Nephron (organoid): ENCODE data around the gene OPA1.
A peak's percentile ranks its signal among the peaks of the same experiment; 100 is the strongest.

Experiments
- H3K27ac Mint-ChIP-seq, 3 experiments: 2 replicates each; pipeline ENCODE4 v1.8.0; 2020; ENCODE audit warnings: mixed read lengths in 3 of 3, mild to moderate bottlenecking in 2 of 3, moderate library complexity in 1 of 3
- H3K27me3 Mint-ChIP-seq: 2 replicates; pipeline ENCODE4 v1.8.0; 2021; ENCODE audit warnings: low read depth, mild to moderate bottlenecking, moderate library complexity, mixed read lengths
- H3K36me3 Mint-ChIP-seq: 2 replicates; pipeline ENCODE4 v1.8.0; 2020; ENCODE audit warnings: low read depth, mixed read lengths
- H3K4me1 Mint-ChIP-seq: 2 replicates; pipeline ENCODE4 v1.8.0; 2020; ENCODE audit warnings: mixed read lengths
- H3K4me3 Mint-ChIP-seq, 3 experiments: 2 replicates each; pipeline ENCODE4 v1.8.0; 2020; ENCODE audit warnings: mild to moderate bottlenecking in 3 of 3, mixed read lengths in 3 of 3, moderate library complexity in 2 of 3
- H3K9me3 Mint-ChIP-seq: 2 replicates; pipeline ENCODE4 v1.8.0; 2020; ENCODE audit warnings: mixed read lengths
- CTCF ChIP-seq, 3 experiments: fragments of 200-600 bp; sonication (generic); IDR thresholded peaks; one replicate each; pipeline ENCODE4 v1.5.0; 2021; ENCODE audit warnings: antibody characterized with exemption in 3 of 3; ENCODE audit not compliant: unreplicated experiment in 3 of 3

Gene OPA1

DNA sequence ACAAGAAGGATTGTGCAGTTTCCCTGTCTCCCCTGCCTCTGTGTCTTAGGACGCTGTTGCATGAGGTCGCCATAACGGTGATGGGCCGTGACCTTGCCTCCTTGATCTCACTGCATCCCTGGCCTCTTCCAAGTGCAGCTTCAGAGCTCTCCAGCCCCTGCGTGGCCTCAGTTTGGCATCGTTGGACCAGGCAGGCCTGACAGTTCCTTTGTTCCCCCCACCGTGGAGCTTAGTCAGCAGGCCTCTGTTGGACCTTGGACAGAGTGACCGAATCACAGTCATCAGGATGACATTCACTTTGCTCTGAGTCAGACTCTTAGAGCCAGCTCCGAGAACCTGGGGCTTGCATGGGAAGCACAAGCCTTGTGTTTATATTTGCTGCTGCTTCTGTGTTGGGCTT lies 139.4 kb downstream of the OPA1 start:
- no peaks in the 10 kb centered on the region for H3K9me3 Mint-ChIP-seq
- H3K27ac Mint-ChIP-seq: peak overlapping the region in 1 of 3 experiments; percentile 24
- H3K36me3 Mint-ChIP-seq: no peaks in the 10 kb centered on the region
- H3K4me3 Mint-ChIP-seq: no peak overlapping the region
- H3K4me1 Mint-ChIP-seq: no peaks in the 10 kb centered on the region
- no peak for TF ChIP-seq CTCF (IDR thresholded peaks at IDR 0.05; ENCODE audit: unreplicated experiment in 3 of 3)
- peaks cover 56% of the 10 kb centered on the region for H3K27me3 Mint-ChIP-seq

GRCh38 chr3:193732827-193733226 lies 139.8 kb downstream of the OPA1 start:
- H3K27me3 Mint-ChIP-seq: peaks cover 55% of the 10 kb centered on the region
- no peak for TF ChIP-seq CTCF (IDR thresholded peaks at IDR 0.05; ENCODE audit: unreplicated experiment in 3 of 3)
- no peaks in the 10 kb centered on the region for H3K9me3 Mint-ChIP-seq
- H3K4me3 Mint-ChIP-seq: no peak overlapping the region
- H3K27ac Mint-ChIP-seq: peak overlapping the region in 1 of 3 experiments; percentile 24
- no peaks in the 10 kb centered on the region for H3K36me3 Mint-ChIP-seq
- H3K4me1 Mint-ChIP-seq: no peaks in the 10 kb centered on the region

- Mint-ChIP-seq H3K9me3 (no peaks in the 10 kb centered on the region), H3K27ac (no peak overlapping the region), H3K36me3 (no peaks in the 10 kb centered on the region), H3K27me3 (peaks cover 51% of the 10 kb centered on the region), H3K4me3 (no peak overlapping the region), H3K4me1 (no peaks in the 10 kb centered on the region)
- no peak for TF ChIP-seq CTCF (IDR thresholded peaks at IDR 0.05; ENCODE audit: unreplicated experiment in 3 of 3)
Observed at GRCh38 chr3:193734737-193735366, 141.8 kb downstream of the OPA1 start.

- H3K27ac Mint-ChIP-seq: no peak overlapping the region
- peaks cover 46% of the 10 kb centered on the region for H3K27me3 Mint-ChIP-seq
- no peaks in the 10 kb centered on the region for H3K9me3 Mint-ChIP-seq
- no peak for TF ChIP-seq CTCF (IDR thresholded peaks at IDR 0.05; ENCODE audit: unreplicated experiment in 3 of 3)
- no peaks in the 10 kb centered on the region for H3K4me1 Mint-ChIP-seq
- H3K4me3 Mint-ChIP-seq: no peak overlapping the region
- no peaks in the 10 kb centered on the region for H3K36me3 Mint-ChIP-seq
Observed at GRCh38 chr3:193735850-193736249, 142.8 kb downstream of the OPA1 start.

GRCh38 chr3:193736616-193737015 lies 143.6 kb downstream of the OPA1 start:
- no peak overlapping the region for H3K27ac Mint-ChIP-seq
- H3K27me3 Mint-ChIP-seq: peaks cover 40% of the 10 kb centered on the region
- no peaks in the 10 kb centered on the region for H3K9me3 Mint-ChIP-seq
- TF ChIP-seq CTCF (IDR thresholded peaks at IDR 0.05; ENCODE audit: unreplicated experiment in 3 of 3): no peak
- H3K36me3 Mint-ChIP-seq: no peaks in the 10 kb centered on the region
- no peak overlapping the region for H3K4me3 Mint-ChIP-seq
- no peaks in the 10 kb centered on the region for H3K4me1 Mint-ChIP-seq

DNA sequence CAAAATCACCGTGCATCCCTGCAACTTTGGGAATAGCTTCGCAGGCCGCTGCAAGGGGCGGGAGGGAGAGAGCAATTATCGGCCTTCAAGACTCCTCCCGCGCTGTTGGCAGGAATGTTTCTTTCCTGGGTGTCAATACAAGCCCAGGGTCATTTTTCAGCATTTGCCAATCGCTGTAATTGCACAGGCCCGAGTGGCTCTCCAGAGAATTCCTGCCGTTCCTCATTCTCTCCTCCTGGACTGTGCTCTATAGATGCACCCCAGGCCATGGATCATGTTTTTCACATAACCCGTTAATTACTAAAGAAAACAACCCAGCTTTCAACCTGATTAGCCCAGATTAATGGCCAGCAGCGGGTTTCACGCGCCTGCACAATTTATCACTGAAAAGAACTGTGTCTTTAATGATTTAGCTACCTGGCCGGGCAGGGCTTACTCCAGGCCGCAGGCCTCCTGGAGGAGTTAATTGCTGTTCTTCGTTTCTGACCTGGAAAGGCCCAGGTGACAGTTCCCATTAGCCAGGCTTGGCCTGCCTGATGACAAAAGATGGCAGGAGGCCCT lies 144.3 kb downstream of the OPA1 start:
- TF ChIP-seq CTCF (IDR thresholded peaks at IDR 0.05; ENCODE audit: unreplicated experiment in 3 of 3): no peak
- peak overlapping the region in 1 of 3 experiments; percentile 59 for H3K27ac Mint-ChIP-seq
- H3K4me3 Mint-ChIP-seq: no peak overlapping the region
- peaks cover 37% of the 10 kb centered on the region for H3K27me3 Mint-ChIP-seq
- no peaks in the 10 kb centered on the region for H3K9me3 Mint-ChIP-seq
- H3K36me3 Mint-ChIP-seq: no peaks in the 10 kb centered on the region
- no peaks in the 10 kb centered on the region for H3K4me1 Mint-ChIP-seq
